Nephron progenitor cell (in vitro differentiated cells): ENCODE measurements around the gene PRKCZ.
A peak's percentile ranks its signal among the peaks of the same experiment; 100 is the strongest.

Experiments
- DNase-seq: peaks from one replicate; pipeline ENCODE4 v3.0.0; 2021
- H3K27ac Mint-ChIP-seq: 2 replicates; pipeline ENCODE4 v1.8.0; 2021; ENCODE audit warnings: mild to moderate bottlenecking, moderate library complexity, mixed read lengths
- H3K27me3 Mint-ChIP-seq: 2 replicates; pipeline ENCODE4 v1.8.0; 2021; ENCODE audit warnings: mild to moderate bottlenecking, low read depth, mixed read lengths; ENCODE audit not compliant: poor library complexity
- H3K36me3 Mint-ChIP-seq: 2 replicates; pipeline ENCODE4 v1.8.0; 2021; ENCODE audit warnings: low read depth, mixed read lengths
- H3K4me1 Mint-ChIP-seq: 2 replicates; pipeline ENCODE4 v1.8.0; 2021; ENCODE audit warnings: mixed read lengths
- H3K4me3 Mint-ChIP-seq: 2 replicates; pipeline ENCODE4 v1.8.0; 2021; ENCODE audit warnings: mild to moderate bottlenecking, moderate library complexity, mixed read lengths
- H3K9me3 Mint-ChIP-seq: 2 replicates; pipeline ENCODE4 v1.8.0; 2021; ENCODE audit warnings: mild to moderate bottlenecking, moderate library complexity, mixed read lengths
- CTCF ChIP-seq: fragments of 200-600 bp; sonication (generic); IDR thresholded peaks from 2 replicates; pipeline ENCODE4 v1.5.0; 2021; ENCODE audit warnings: antibody characterized with exemption

Gene PRKCZ

GRCh38 chr1:2155147-2155598 lies 105.0 kb downstream of the PRKCZ start:
- TF ChIP-seq CTCF: no peak
- H3K27me3 Mint-ChIP-seq: no peaks in the 10 kb centered on the region
- peaks cover 19% of the 10 kb centered on the region for H3K4me1 Mint-ChIP-seq
- H3K36me3 Mint-ChIP-seq: peaks cover 18% of the 10 kb centered on the region
- no peak for DNase-seq
- no peak overlapping the region for H3K27ac Mint-ChIP-seq
- no peak overlapping the region for H3K4me3 Mint-ChIP-seq
- no peaks in the 10 kb centered on the region for H3K9me3 Mint-ChIP-seq

GRCh38 chr1:2155788-2156187 lies 105.6 kb downstream of the PRKCZ start:
- no peaks in the 10 kb centered on the region for H3K27me3 Mint-ChIP-seq
- no peak overlapping the region for H3K4me3 Mint-ChIP-seq
- TF ChIP-seq CTCF: no peak

GRCh38 chr1:2156866-2157265 lies 106.7 kb downstream of the PRKCZ start:
- TF ChIP-seq CTCF: no peak
- Mint-ChIP-seq H3K4me3 (no peak overlapping the region), H3K9me3 (no peaks in the 10 kb centered on the region), H3K36me3 (peaks cover 18% of the 10 kb centered on the region), H3K4me1 (peaks cover 31% of the 10 kb centered on the region), H3K27ac (no peak overlapping the region), H3K27me3 (no peaks in the 10 kb centered on the region)
- DNase-seq: no peak

More at GRCh38 chr1:2155788-2156187, 105.6 kb downstream of the PRKCZ start:
- no peak overlapping the region for H3K27ac Mint-ChIP-seq
- peaks cover 26% of the 10 kb centered on the region for H3K4me1 Mint-ChIP-seq
- DNase-seq: no peak
- H3K36me3 Mint-ChIP-seq: peaks cover 15% of the 10 kb centered on the region
- no peaks in the 10 kb centered on the region for H3K9me3 Mint-ChIP-seq

- Mint-ChIP-seq H3K4me3 (no peak overlapping the region), H3K27me3 (no peaks in the 10 kb centered on the region)
Observed at GRCh38 chr1:2157856-2158255, 107.6 kb downstream of the PRKCZ start.

GRCh38 chr1:2158272-2158671 lies 108.1 kb downstream of the PRKCZ start:
- Mint-ChIP-seq H3K9me3 (peaks cover 7% of the 10 kb centered on the region), H3K27me3 (no peaks in the 10 kb centered on the region), H3K36me3 (peaks cover 25% of the 10 kb centered on the region), H3K4me1 (peaks cover 32% of the 10 kb centered on the region), H3K27ac (no peak overlapping the region), H3K4me3 (no peak overlapping the region)
- TF ChIP-seq CTCF: no peak
- no peak for DNase-seq

More at GRCh38 chr1:2157856-2158255, 107.6 kb downstream of the PRKCZ start:
- no peak for TF ChIP-seq CTCF
- Mint-ChIP-seq H3K36me3 (peaks cover 21% of the 10 kb centered on the region), H3K4me1 (peaks cover 32% of the 10 kb centered on the region), H3K9me3 (peaks cover 3% of the 10 kb centered on the region), H3K27ac (peak overlapping the region; percentile 57)
- no peak for DNase-seq

GRCh38 chr1:2159124-2159523 lies 108.9 kb downstream of the PRKCZ start:
- Mint-ChIP-seq H3K27me3 (no peaks in the 10 kb centered on the region), H3K4me1 (peaks cover 32% of the 10 kb centered on the region), H3K4me3 (no peak overlapping the region), H3K27ac (no peak overlapping the region), H3K36me3 (peaks cover 33% of the 10 kb centered on the region), H3K9me3 (peaks cover 10% of the 10 kb centered on the region)
- no peak for DNase-seq
- TF ChIP-seq CTCF: no peak
